ENCODE results near the gene SASH1. TPM values are rescaled to one million over a fixed set of nuclear protein-coding genes. Genes with fewer than 3 reads are reported as not detected.
"Not testable (repeated sequence)": the region's sequence is repeated elsewhere in the genome, so short reads cannot be mapped to it uniquely, and the experiment has no call there.

SASH1 gene
- total RNA-seq, 2 donors from 2014 or later: 0.17 to 0.20 TPM

DNA sequence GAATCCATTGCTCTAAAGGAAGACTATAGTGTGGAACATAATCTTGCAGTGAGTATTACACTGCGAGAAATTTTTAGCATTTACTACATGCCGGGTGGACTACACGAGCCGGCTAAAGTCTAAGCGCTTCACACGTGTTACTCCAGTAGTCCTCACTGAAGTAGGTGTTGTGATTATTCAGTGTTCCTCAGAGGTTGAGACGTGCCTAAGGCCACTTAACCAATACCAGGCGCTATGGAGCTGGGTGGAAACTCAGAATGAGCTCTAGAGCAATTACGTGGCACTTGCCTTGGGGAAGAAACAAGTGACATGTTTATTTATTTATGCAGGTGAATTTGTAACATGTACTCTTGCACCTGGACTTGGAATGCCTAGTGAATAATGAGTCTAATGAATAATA is 46.4 kb downstream of the SASH1 start:
- DNase-seq (ENCODE audit: low spot score) (no peak), ATAC-seq (no peak)
- H3K4me1 Mint-ChIP-seq (ENCODE audit: low read depth in 2 of 2): no peaks in the 10 kb centered on the region
- H3K4me3 Mint-ChIP-seq: no peak overlapping the region
- H3K36me3 Mint-ChIP-seq: no peaks in the 10 kb centered on the region
- H3K27ac Mint-ChIP-seq: no peak overlapping the region
- H3K9me3 Mint-ChIP-seq: no peaks in the 10 kb centered on the region
- H3K27me3 Mint-ChIP-seq: peaks cover 0 to 2% of the 10 kb centered on the region in 2 donors

DNA sequence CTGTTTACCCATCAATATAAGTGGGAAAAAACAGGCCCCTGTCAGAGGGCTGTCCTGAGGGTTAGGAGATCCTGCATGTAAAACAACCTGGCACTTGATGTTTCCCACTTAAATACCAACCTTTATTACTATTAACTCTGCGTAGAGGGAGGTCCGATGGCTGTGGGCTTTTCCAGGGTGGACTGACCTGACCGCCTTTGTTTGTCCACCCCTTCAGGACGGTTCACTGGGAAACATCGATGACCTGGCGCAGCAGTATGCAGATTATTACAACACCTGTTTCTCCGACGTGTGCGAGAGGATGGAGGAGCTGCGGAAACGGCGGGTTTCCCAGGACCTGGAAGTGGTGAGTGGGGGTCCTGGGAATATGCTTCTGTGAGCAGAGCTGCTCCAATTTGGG is 47.3 kb downstream of the SASH1 start:
- Mint-ChIP-seq H3K4me3 (no peak overlapping the region), H3K9me3 (no peaks in the 10 kb centered on the region), H3K27me3 (peaks cover 2 to 8% of the 10 kb centered on the region in 2 donors), H3K36me3 (no peaks in the 10 kb centered on the region), H3K27ac (no peak overlapping the region), H3K4me1 (ENCODE audit: low read depth in 2 of 2) (no peaks in the 10 kb centered on the region)
- no peak for DNase-seq (ENCODE audit: low spot score)
- no peak for ATAC-seq

DNA sequence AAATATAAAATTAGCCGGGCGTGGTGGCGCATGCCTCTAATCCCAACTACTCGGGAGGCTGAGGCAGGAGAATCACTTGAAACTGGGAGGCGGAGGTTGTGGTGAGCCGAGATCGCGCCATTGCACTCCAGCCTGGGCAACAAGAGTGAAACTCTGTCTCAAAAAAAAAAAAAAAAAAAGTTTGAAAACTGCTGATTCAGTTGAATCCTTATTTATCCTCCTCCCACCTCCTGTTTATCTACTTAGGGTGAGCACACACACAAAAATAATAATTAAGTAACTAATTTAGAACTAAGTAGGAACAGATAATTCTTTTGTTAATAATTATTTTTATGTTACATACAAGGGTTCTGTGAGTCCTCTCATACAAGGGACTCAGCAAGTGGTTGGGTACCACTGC is 49.5 kb downstream of the SASH1 start:
- H3K27me3 Mint-ChIP-seq; H3K9me3 Mint-ChIP-seq; H3K27ac Mint-ChIP-seq; H3K4me1 Mint-ChIP-seq (ENCODE audit: low read depth in 2 of 2); DNase-seq (ENCODE audit: low spot score); H3K36me3 Mint-ChIP-seq; H3K4me3 Mint-ChIP-seq; ATAC-seq: not testable (repeated sequence)

DNA sequence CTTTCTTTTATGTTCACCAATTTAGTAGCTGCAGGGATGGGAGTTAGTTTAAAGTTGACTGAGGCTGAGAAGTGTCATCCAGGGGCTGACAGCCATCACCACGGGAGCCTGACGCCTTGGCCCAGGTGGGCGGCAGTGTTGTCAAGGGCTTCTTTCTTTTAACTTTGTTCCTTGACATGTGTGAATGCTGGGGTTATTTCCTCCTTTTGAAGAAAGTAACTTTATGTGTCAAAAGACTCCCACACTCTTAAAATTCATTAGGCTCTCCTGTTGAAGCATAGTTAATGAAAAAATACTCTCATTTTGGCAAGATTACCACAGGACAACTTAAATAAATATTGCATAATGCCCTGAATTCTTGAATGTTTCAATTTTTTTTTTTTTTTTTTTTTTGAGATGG is 50.0 kb downstream of the SASH1 start:
- DNase-seq (ENCODE audit: low spot score): no peak
- no peaks in the 10 kb centered on the region for H3K4me1 Mint-ChIP-seq (ENCODE audit: low read depth in 2 of 2)
- H3K4me3 Mint-ChIP-seq: no peak overlapping the region
- H3K27ac Mint-ChIP-seq: no peak overlapping the region
- H3K36me3 Mint-ChIP-seq: no peaks in the 10 kb centered on the region
- peaks cover 2 to 8% of the 10 kb centered on the region in 2 donors for H3K27me3 Mint-ChIP-seq
- H3K9me3 Mint-ChIP-seq: no peaks in the 10 kb centered on the region
- ATAC-seq: no peak

DNA sequence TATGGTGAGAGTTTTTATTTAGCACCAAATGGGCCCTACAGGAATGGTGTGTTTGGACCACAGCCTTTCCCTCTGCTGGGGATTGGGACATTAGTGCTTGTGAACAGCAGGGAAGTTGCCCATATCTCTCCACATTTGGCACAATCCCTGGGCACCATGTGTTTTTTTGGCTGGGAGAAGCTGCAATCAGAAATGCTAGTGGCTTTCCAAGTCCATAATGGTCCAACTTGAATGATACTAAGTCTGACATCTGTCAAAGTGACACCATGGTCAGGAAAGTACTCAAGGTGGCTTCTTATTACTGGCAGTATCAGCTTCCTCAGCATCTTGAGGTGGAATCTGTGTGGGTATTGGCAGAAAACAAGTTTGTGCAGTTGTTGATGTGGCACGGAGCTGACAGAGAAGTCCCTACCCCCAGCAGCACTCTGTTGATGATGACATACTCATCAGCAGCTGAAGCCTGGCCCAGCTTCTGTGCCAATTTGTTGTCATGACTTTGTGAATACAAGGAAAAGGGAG is 53.0 kb downstream of the SASH1 start:
- Mint-ChIP-seq H3K36me3 (no peaks in the 10 kb centered on the region), H3K4me1 (ENCODE audit: low read depth in 2 of 2) (no peaks in the 10 kb centered on the region), H3K4me3 (no peak overlapping the region), H3K27ac (no peak overlapping the region), H3K27me3 (peaks cover 4 to 8% of the 10 kb centered on the region in 2 donors), H3K9me3 (no peaks in the 10 kb centered on the region)
- ATAC-seq: no peak
- no peak for DNase-seq (ENCODE audit: low spot score)

DNA sequence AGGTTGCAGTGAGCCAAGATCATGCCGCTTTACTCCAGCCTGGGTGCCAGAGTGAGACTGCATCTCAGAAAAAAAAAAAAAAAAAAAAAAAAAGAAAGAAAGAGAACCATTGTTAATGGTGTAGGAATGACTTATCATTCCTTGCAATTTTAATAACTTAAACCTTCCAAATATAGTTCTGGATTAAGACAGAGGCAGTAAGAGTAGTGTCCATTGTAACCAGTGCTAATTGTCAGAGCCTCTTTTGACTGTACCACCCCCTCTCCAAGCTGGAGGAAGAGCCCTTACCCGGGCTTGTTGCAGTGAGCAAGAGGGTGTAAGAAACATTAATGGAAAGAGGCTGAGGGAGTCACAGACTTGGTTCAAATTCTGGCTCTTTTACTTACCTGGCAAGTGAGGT is 53.8 kb downstream of the SASH1 start:
- ATAC-seq (no peak), DNase-seq (ENCODE audit: low spot score) (no peak)
- Mint-ChIP-seq H3K36me3 (no peaks in the 10 kb centered on the region), H3K9me3 (no peaks in the 10 kb centered on the region), H3K27me3 (peaks cover 4 to 10% of the 10 kb centered on the region in 2 donors), H3K4me3 (no peak overlapping the region), H3K27ac (no peak overlapping the region), H3K4me1 (ENCODE audit: low read depth in 2 of 2) (no peaks in the 10 kb centered on the region)

DNA sequence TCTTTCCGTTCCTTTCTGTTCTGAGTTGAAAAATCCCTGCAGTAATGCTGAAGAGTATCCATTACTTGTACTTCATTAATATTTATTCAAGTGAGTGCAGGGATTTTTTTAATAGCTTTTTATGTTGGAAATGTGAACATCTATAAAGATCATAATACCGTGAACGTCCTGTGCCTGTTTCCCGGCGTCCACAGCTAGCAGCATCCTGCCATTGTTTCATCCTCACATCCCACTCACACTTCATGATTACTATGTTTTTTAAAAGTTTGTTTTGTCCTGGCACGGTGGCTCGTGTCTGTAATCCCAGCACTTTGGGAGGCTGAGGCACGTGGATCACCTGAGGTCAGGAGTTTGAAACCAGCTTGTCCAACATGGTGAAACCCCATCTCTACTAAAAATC is 54.3 kb downstream of the SASH1 start:
- H3K4me3 Mint-ChIP-seq: no peak overlapping the region
- DNase-seq (ENCODE audit: low spot score) (no peak), ATAC-seq (no peak)
- H3K27me3 Mint-ChIP-seq: peaks cover 9 to 15% of the 10 kb centered on the region in 2 donors
- no peak overlapping the region for H3K27ac Mint-ChIP-seq
- no peaks in the 10 kb centered on the region for H3K36me3 Mint-ChIP-seq
- no peaks in the 10 kb centered on the region for H3K9me3 Mint-ChIP-seq
- H3K4me1 Mint-ChIP-seq (ENCODE audit: low read depth in 2 of 2): no peaks in the 10 kb centered on the region

DNA sequence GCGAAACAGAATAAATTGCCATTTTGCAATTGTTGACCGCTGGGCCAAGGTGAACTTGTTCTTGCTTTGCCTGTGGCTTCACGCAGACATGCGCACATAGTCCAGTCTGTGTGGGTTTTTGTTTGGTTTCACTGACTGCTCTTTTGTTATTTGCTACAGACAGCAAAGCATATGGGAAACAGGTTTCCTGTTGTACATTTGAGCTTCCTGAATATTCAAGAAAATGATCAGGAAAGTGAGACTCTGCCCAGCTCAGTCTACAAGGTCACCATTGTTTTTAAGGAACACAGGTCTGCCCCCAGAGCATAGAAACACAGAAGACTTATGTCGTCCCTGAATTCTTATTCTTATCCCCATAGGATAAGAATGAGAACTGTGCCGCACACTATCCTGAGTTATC is 55.6 kb downstream of the SASH1 start:
- Mint-ChIP-seq H3K4me3 (no peak overlapping the region), H3K27ac (no peak overlapping the region), H3K36me3 (no peaks in the 10 kb centered on the region), H3K27me3 (peaks cover 10 to 16% of the 10 kb centered on the region in 2 donors), H3K9me3 (no peaks in the 10 kb centered on the region), H3K4me1 (ENCODE audit: low read depth in 2 of 2) (no peaks in the 10 kb centered on the region)
- ATAC-seq (no peak), DNase-seq (ENCODE audit: low spot score) (no peak)

DNA sequence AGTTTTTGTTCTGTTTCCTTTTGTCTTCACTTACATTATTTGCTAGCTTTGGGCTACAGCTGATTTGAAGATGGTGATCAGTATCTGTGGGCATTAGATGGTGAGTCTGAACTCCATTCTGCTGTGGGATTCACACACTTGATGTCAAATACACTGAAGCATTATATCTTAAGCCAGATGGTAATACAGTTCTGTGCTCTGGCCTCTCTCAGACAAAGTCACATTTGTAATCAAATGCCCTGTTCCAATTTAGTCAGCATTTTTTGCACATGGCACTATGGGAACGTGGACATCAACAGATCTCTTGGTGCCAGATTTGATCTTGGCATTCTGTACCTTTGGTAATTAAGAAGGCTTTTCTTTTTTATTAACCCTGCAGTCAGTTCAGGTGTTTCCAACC is 56.0 kb downstream of the SASH1 start:
- no peaks in the 10 kb centered on the region for H3K36me3 Mint-ChIP-seq
- H3K27ac Mint-ChIP-seq: no peak overlapping the region

DNA sequence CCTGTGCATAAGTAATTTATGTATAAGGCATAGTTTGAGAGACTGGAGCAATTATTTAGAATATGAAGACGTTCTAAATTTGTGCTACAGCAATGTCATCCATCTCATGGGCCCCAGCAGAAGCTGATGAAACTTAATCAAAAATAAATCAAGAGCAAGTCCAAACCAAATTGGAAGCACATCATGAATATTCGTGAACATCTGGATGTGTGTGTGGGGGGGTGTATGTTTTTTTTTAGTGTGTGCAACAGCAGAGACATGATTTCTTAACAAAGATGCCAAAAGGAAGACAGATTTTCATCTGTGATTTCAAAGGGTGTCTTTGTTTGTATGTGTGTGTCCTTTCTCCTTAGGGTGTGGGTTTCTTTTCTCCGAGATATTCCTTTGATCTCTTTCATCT is 58.9 kb downstream of the SASH1 start:
- DNase-seq (ENCODE audit: low spot score) (no peak), ATAC-seq (no peak)
- H3K4me3 Mint-ChIP-seq: no peak overlapping the region
- no peak overlapping the region for H3K27ac Mint-ChIP-seq
- no peaks in the 10 kb centered on the region for H3K9me3 Mint-ChIP-seq
- no peaks in the 10 kb centered on the region for H3K4me1 Mint-ChIP-seq (ENCODE audit: low read depth in 2 of 2)
- peaks cover 17 to 27% of the 10 kb centered on the region in 2 donors for H3K27me3 Mint-ChIP-seq
- no peaks in the 10 kb centered on the region for H3K36me3 Mint-ChIP-seq

More for the DNA sequence above, 56.0 kb downstream of the SASH1 start:
- no peak for DNase-seq (ENCODE audit: low spot score)
- Mint-ChIP-seq H3K4me1 (ENCODE audit: low read depth in 2 of 2) (no peaks in the 10 kb centered on the region), H3K4me3 (no peak overlapping the region), H3K9me3 (no peaks in the 10 kb centered on the region), H3K27me3 (peaks cover 10 to 16% of the 10 kb centered on the region in 2 donors)
- ATAC-seq: no peak

DNA sequence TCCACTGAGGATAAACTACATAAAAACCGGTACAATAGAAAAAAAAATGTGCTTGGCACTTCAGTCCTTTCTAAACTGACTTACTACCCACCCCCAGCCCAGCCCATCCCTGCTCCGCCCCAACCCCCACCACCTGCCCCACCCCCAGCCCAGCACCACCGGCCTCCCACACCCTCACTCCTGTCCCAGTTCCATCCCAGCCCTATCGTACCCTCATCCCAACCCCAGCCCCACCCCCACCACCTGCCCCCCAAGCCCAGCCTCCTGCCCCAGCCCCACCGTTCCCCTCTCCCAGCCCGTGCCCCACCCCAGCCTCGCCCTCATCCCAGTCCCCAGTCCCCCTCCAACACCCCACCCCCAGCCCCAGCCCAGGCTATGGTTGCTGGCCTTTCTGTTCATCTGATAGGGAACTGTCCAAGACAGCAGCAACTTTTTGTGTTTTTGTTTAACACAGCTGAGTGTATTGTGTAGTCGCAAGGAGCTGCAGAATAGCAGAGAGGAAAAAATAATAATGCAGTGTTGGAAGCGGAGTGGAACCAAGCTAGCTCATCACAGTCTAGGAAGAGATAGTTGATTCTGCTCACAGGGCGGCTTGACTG is 61.9 kb downstream of the SASH1 start:
- H3K4me3 Mint-ChIP-seq: no peak overlapping the region
- no peak overlapping the region for H3K27ac Mint-ChIP-seq
- no peak for DNase-seq (ENCODE audit: low spot score)
- ATAC-seq: no peak
- H3K36me3 Mint-ChIP-seq: no peaks in the 10 kb centered on the region
- H3K27me3 Mint-ChIP-seq: peaks cover 17 to 37% of the 10 kb centered on the region in 2 donors
- H3K4me1 Mint-ChIP-seq (ENCODE audit: low read depth in 2 of 2): no peaks in the 10 kb centered on the region
- no peaks in the 10 kb centered on the region for H3K9me3 Mint-ChIP-seq

DNA sequence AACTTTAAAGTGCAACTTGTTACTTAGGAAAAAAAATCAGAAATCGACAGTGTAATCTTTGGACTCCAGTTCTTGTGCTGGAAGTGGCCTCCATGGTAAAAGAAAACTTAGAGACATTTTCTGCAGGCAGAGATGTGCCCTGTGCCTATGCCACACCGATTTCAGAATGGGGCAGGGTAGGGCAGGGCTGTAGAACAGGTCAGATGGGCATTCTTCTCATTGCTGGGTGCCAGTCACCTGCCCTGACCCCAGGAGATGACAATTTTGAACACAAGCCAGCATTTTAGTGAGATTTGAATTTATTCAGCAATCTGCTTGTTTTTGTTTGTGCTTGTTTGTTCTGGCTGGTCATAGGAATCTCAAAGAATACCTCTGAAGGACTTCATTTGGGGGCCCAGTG is 63.3 kb downstream of the SASH1 start:
- H3K9me3 Mint-ChIP-seq: no peaks in the 10 kb centered on the region
- H3K36me3 Mint-ChIP-seq: no peaks in the 10 kb centered on the region
- H3K27ac Mint-ChIP-seq: no peak overlapping the region
- no peak for DNase-seq (ENCODE audit: low spot score)
- H3K27me3 Mint-ChIP-seq: peaks cover 17 to 37% of the 10 kb centered on the region in 2 donors
- no peak overlapping the region for H3K4me3 Mint-ChIP-seq
- ATAC-seq: no peak
- H3K4me1 Mint-ChIP-seq (ENCODE audit: low read depth in 2 of 2): no peaks in the 10 kb centered on the region

DNA sequence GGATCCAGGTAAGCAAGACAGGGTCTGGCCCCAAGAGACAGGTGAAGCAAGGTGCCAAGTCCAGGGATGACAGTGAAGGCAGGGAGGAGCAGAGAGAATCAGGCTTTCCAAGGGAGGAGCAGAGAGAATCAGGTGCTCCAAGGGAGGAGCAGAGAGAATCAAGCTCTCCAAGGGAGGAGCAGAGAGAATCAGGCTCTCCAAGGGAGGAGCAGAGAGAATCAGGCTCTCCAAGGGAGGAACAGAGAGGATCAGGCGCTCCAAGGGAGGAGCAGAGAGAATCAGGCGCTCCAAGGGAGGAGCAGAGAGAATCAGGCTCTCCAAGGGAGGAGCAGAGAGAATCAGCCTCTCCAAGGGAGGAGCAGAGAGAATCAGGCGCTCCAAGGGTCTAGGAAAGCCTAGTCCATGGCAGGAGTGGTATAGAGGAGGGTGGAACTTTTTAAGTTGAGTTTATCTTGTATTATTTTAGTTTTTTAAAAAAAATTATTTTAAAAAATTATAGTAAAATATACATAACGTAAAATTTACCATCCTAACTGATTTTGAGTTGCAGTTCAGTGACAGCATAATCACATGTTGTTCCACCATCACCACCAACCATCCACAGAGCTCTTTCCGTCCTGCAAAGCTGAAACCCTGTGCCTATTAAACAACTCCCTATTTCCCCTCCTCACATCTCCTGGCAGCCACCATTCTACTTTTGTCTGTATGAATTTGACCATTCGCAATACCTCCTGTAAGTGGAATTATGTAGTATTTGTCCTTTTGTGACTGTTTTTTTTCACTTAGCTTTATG is 64.1 kb downstream of the SASH1 start:
- Mint-ChIP-seq H3K4me1 (ENCODE audit: low read depth in 2 of 2) (no peaks in the 10 kb centered on the region), H3K4me3 (no peak overlapping the region), H3K36me3 (no peaks in the 10 kb centered on the region), H3K27me3 (peaks cover 14 to 31% of the 10 kb centered on the region in 2 donors), H3K9me3 (no peaks in the 10 kb centered on the region), H3K27ac (no peak overlapping the region)
- DNase-seq (ENCODE audit: low spot score): no peak
- ATAC-seq: no peak

DNA sequence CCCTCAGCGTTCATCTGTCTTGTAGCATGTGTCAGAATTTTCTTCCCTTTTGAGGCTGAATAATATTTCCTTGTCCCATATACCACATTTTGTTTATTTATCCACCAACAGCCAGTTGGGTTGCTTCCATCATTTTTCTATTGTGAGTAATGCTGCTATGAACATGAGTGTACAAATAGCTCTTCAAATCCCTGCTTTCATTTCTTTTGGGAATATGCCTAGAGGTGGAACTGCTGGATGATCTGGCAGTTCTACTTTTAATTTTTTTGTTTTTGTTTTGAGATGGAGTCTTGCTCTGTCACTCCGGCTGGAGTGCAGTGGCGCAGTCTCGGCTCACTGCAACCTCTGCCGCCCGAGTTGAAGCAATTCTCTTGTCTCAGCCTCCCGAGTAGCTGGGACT is 64.7 kb downstream of the SASH1 start:
- Mint-ChIP-seq H3K4me1 (ENCODE audit: low read depth in 2 of 2) (no peaks in the 10 kb centered on the region), H3K27ac (no peak overlapping the region), H3K36me3 (no peaks in the 10 kb centered on the region), H3K4me3 (no peak overlapping the region), H3K9me3 (no peaks in the 10 kb centered on the region), H3K27me3 (peaks cover 11 to 29% of the 10 kb centered on the region in 2 donors)
- DNase-seq (ENCODE audit: low spot score) (no peak), ATAC-seq (no peak)
